GM19025 (cell line): ENCODE results near the gene TRPM4.
"Not testable (repeated sequence)": the region's sequence is repeated elsewhere in the genome, so short reads cannot be mapped to it uniquely, and the experiment has no call there.

Experiments
- ATAC-seq: cut with Tn5 transposase; IDR thresholded peaks from one replicate; pipeline ENCODE4 v1.9.1; 2021; ENCODE audit warnings: mild to moderate bottlenecking, low read depth, moderate library complexity; ENCODE audit not compliant: unreplicated experiment

The TRPM4 gene

DNA sequence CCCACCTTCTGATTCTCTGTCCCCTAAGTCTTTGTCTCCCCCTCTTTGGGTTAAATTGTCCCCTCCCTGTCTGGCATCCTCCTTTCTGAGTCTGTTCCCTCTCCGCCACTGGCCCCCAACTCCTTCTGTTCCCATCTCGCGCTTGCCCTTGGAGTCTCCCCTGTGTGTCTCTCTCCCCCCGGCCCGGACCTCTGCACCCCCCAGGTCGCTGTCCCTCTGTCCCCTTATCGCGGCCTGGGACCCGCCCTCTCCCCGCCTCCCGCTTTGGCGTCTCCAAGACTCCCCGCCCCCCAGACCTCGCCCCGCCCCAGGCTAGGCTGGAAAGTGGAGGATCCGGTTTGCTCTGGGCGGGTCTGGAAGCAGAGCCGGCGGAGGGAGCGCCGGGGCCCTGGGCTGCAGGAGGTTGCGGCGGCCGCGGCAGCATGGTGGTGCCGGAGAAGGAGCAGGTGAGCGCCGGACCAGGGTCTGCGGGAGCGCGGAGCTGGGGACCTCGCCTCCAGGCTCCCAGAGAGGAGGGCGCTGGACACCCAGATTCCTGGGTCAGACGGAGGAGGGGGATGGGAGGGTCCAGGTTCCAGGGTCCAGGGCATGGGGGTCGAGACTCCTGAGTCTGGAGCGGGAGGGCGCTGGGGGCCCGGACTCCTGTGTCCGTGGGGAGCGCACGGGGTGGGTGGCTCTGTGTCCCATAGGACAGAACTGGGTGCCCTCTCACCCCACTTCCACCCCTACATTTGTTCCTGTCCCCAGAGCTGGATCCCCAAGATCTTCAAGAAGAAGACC is at the start of gene TRPM4:
TRPM4 (plus strand) TSS at position 348 of the 780 bp plus-strand sequence; CDS start at position 423, 75 bp downstream.
- no peak for ATAC-seq

GRCh38 chr19:49109051-49109450 is 48.5 kb upstream of the TRPM4 start:
- no peak for ATAC-seq

GRCh38 chr19:49109569-49110233 is 47.9 kb upstream of the TRPM4 start:
- no peak for ATAC-seq

DNA sequence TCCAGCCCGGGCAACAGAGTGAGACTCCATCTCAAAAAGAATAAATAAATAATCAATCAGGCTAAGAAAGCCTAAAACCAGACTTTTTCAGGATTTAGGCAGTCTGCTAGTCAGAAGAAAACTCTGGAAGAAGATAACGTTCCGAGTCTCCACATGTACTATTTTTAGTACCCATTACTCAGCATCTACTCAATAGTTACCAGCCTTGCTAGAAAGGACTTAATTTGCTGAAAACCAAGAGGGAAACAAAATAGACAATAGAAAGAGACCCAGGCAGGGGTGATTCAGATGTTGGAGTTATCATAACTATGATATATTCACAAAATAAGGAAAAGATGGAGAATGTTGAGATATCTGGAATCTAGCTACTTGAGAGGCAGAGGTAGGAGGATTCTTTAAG is 47.0 kb upstream of the TRPM4 start:
- no peak for ATAC-seq

DNA sequence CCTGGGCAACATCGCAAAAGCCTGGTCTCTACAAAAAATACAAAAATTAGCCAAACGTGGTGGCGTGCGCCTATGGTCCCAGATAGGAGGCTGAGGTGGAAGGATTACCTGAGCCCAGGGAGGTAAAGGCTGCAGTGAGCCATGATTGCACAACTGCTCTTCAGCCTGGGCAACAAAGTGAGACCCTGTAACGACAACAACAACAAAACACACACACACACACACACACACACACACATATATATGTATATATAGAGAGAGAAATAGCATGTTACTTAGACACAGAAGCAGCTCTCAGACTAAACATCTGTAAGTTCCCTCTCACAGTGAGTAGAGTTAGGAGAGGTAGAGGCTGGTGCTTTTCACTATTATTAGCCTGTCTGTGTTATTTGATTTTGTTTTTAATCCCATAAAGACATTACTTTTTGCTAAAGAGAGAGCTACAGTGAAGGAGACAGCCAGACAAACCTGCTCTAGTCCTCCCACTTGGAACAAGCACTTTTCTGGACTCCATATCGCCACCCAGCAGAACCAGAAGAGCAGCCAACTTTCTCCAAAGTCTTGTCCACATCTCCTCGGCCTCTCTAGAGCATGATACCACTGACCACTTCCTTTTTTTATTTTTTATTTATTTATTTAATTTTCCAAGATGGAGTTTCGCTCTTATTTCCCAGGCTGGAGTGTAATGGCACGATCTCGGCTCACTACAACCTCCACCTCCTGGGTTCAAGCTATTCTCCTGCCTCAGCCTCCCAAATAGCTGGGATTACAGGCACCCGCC is 46.2 kb upstream of the TRPM4 start:
- ATAC-seq = no peak

GRCh38 chr19:49113762-49114629 is 43.6 kb upstream of the TRPM4 start, which contains the start of gene LIN7B:
Gene LIN7B, plus strand, starts transcription at chr19:49114370. Its CDS starts 35 bp downstream, at chr19:49114405.
- peak; percentile 52 for ATAC-seq

GRCh38 chr19:49114630-49115363 is 42.8 kb upstream of the TRPM4 start:
- no peak for ATAC-seq

GRCh38 chr19:49116544-49116943 is 41.0 kb upstream of the TRPM4 start:
- ATAC-seq = no peak

DNA sequence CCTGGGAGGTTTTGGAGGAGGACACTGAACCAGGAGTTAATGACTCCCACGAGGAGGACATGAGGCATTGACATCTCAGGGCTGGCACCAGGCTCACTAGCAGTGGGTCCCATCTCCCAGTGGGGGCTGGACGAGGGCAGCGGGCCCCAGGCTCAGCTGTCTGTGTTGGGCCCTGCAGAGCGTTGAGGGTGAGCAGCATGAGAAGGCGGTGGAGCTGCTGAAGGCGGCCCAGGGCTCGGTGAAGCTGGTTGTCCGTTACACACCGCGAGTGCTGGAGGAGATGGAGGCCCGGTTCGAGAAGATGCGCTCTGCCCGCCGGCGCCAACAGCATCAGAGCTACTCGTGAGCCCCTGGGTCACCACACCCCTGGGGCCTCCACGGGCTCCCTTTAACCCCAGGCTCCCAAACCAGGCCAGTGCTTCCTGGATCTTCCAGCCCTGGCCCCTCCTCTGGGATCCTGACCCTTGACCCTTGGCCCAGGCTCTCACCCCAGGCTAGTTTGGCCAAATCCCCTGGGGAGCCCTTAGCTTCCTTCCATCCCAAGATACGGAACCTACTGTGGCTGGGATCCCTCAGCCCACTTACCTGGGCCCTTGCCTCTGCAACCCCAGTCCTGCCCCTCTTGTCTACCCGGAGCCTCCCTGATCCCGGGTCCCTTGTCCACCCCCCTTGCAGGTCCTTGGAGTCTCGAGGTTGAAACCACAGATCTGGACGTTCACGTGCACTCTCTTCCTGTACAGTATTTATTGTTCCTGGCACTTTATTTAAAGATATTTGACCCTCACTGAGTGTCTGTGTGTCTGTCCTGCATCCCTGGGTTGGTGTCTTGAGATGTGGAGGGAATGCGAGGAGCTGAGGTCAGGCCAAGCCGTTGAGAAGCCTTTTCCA is 39.7 kb upstream of the TRPM4 start:
- ATAC-seq = no peak

- peak; percentile 70 for ATAC-seq
These were observed 38.8 kb upstream of the TRPM4 start, which contains the start of gene C19orf73 for GRCh38 chr19:49118565-49119410. Gene C19orf73, minus strand, starts transcription at chr19:49119143. Its CDS starts 121 bp downstream, at chr19:49119022.

- no peak for ATAC-seq
These were observed 37.9 kb upstream of the TRPM4 start, which contains the start of gene PPFIA3 for GRCh38 chr19:49119411-49120324. Gene PPFIA3, plus strand, starts transcription at chr19:49119544. Its CDS starts 8,330 bp downstream, at chr19:49127874.

DNA sequence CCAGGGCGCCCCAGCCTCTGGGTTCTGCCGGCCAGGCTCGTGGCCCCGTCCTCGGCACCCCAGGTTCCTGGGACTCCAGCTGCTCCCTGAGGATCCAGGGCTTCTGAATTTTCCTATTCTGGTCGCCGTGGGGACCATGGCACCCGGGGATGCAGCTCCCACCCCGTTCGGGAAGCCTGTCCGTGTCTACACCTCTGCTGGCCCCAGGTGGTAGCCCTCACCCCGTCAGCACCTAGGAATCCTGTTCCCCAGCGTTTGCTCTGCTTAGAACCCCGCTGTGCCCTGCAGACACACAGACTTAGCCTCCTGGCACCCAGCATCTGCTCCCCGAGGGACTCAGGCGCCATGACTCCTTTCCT is 37.3 kb upstream of the TRPM4 start:
- no peak for ATAC-seq

- ATAC-seq = no peak
These were observed 36.7 kb upstream of the TRPM4 start for GRCh38 chr19:49120868-49121267.

DNA sequence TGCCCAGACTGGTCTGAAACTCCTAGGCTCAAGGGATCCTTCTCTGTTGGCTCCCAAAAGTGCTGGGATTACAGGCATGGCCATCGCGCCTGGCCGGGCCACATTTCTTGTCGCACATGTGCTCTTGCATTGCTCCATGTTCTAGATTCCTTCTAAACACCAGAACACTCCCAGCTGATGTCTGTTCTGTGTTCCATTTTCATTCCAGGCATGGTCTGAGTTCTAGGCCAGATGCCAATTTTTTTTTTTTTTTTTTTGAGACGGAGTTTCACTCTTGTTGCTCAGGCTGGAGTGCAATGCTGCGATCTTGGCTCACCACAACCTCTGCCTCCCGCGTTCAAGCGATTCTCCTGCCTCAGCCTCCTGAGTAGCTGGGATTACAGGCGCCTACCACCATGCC is 35.8 kb upstream of the TRPM4 start:
- not testable (repeated sequence) for ATAC-seq

- ATAC-seq = not testable (repeated sequence)
These were observed 34.3 kb upstream of the TRPM4 start for GRCh38 chr19:49123285-49123684.

GRCh38 chr19:49125025-49125731 is 32.4 kb upstream of the TRPM4 start:
- no peak for ATAC-seq
